GM12878 (cell line): ENCODE data around the gene CFHR3. TPM values are rescaled to one million over a fixed set of nuclear protein-coding genes. Genes with fewer than 3 reads are reported as not detected.

Experiments used
- ATAC-seq: fragments of 200-7000 bp; cut with Tn5 transposase; 3 replicates; pipeline ENCODE4 v1.9.1; 2020; ENCODE audit warnings: mild to moderate bottlenecking, moderate library complexity
- BruUV-seq: library from RNA; stranded (reverse); fragments of 400-500 nt; replicated peaks from 2 replicates; lab custom pipeline; 2021; lab: Mats Ljungman, UMichigan
- CTCF ChIA-PET: fragments of 300-600 bp; sonication (Branson Sonifier 250); formaldehyde crosslinking; extraction: SDS; loops from one replicate; lab custom pipeline; 2021; ENCODE audit warnings: inconsistent platforms; lab: Yijun Ruan, JAX
- POLR2A ChIA-PET: fragments of 350-600 bp; formaldehyde crosslinking; extraction: SDS; loops from one replicate; lab custom pipeline; 2021; ENCODE audit warnings: inconsistent platforms; lab: Charles Lee
- RAD21 ChIA-PET: fragments of 300-600 bp; sonication (Branson Sonifier 250); formaldehyde crosslinking; loops from one replicate; lab custom pipeline; 2023; ENCODE audit warnings: antibody characterized with exemption; ENCODE audit not compliant: unreplicated experiment; lab: Charles Lee
- SMC1A ChIA-PET: fragments of 300-600 bp; sonication (Branson Sonifier 250); formaldehyde crosslinking; loops from one replicate; lab custom pipeline; 2023; ENCODE audit not compliant: unreplicated experiment, uncharacterized antibody; lab: Charles Lee
- DNase-seq: peaks from one replicate; pipeline ENCODE4 v3.0.0-alpha.2; 2011; ENCODE audit warnings: low read depth, low spot score
- FAIRE-seq: peaks from 3 replicates; lab custom pipeline; 2011; peaks lifted over from hg19 to GRCh38; lab: Jason Lieb, UNC
- H2AFZ ChIP-seq: 2 replicates; pipeline ENCODE4 v1.6.0; 2011; ENCODE audit warnings: low read depth, low read length, control low read depth; ENCODE audit not compliant: control insufficient read depth
- H3K27ac ChIP-seq: 2 replicates; pipeline ENCODE4 v1.5.1; 2011; ENCODE audit warnings: control low read depth; ENCODE audit not compliant: control insufficient read depth, insufficient read depth
- H3K27me3 ChIP-seq, 2 experiments: replicated peaks in 1 of 2; 2 replicates each; pipeline versions ENCODE4 v1.6.0 to v1.6.1; 2011; ENCODE audit warnings: low read length in 1 of 2; ENCODE audit not compliant: control insufficient read depth in 2 of 2, insufficient read depth in 2 of 2
- H3K36me3 ChIP-seq, 2 experiments: 2 replicates each; pipeline ENCODE4 v1.5.1; 2011; ENCODE audit warnings: low read length in 1 of 2; ENCODE audit not compliant: control insufficient read depth in 2 of 2, insufficient read depth in 2 of 2
- H3K4me1 ChIP-seq: 2 replicates; pipeline ENCODE4 v1.6.1; 2011; ENCODE audit warnings: mild to moderate bottlenecking, low read length, moderate library complexity, mixed read lengths; ENCODE audit not compliant: control insufficient read depth, insufficient read depth
- H3K4me2 ChIP-seq: 2 replicates; pipeline ENCODE4 v1.6.0; 2011; ENCODE audit warnings: control low read depth; ENCODE audit not compliant: control insufficient read depth, insufficient read depth
- H3K4me3 ChIP-seq: fragments of 200-600 bp; sonication (generic); 2 replicates; pipeline ENCODE4 v1.5.1; 2016
- H3K79me2 ChIP-seq: 2 replicates; pipeline ENCODE4 v1.6.0; 2011; ENCODE audit warnings: low read length; ENCODE audit not compliant: control insufficient read depth, insufficient read depth
- H3K9ac ChIP-seq: 2 replicates; pipeline ENCODE4 v1.8.0; 2011; ENCODE audit warnings: low read length, control low read depth, mixed read lengths; ENCODE audit not compliant: control insufficient read depth, insufficient read depth
- H3K9me3 ChIP-seq: replicated peaks from 3 replicates; pipeline ENCODE4 v1.5.1; 2011; ENCODE audit warnings: mild to moderate bottlenecking, low read length; ENCODE audit not compliant: control insufficient read depth, insufficient read depth
- H4K20me1 ChIP-seq: 2 replicates; pipeline ENCODE4 v1.6.0; 2011; ENCODE audit not compliant: control insufficient read depth, insufficient read depth
- ATF3 ChIP-seq: IDR thresholded peaks from 2 replicates; pipeline ENCODE4 v1.6.1; 2011; ENCODE audit warnings: low read depth, mild to moderate bottlenecking, low read length, moderate library complexity, borderline replicate concordance; ENCODE audit errors: extremely low read depth
- GABPA ChIP-seq: IDR thresholded peaks from 2 replicates; pipeline ENCODE4 v1.6.1; 2014; ENCODE audit warnings: antibody characterized with exemption, low read depth, mild to moderate bottlenecking, inconsistent platforms
- MAX ChIP-seq: IDR thresholded peaks from 2 replicates; pipeline ENCODE4 v1.6.1; 2012; ENCODE audit warnings: low read depth, low read length, improper control_type of control experiment
- MTA2 ChIP-seq: fragments of 450-650 bp; IDR thresholded peaks from 2 replicates; pipeline ENCODE4 v1.6.1; 2016; ENCODE audit warnings: low read depth, mild to moderate bottlenecking, moderate library complexity
- NR2C2 ChIP-seq: IDR thresholded peaks from 2 replicates; pipeline ENCODE4 v1.6.1; 2011; ENCODE audit warnings: borderline replicate concordance, low read depth; ENCODE audit not compliant: control insufficient read depth, insufficient read length
- NRF1 ChIP-seq: conservative IDR thresholded peaks from 2 replicates; pipeline ENCODE4 v1.6.1; 2011; ENCODE audit warnings: mild to moderate bottlenecking, low read depth, low read length, improper control_type of control experiment
- POLR2A ChIP-seq: IDR thresholded peaks from 2 replicates; pipeline ENCODE4 v1.6.1; 2011; ENCODE audit warnings: low read depth, mild to moderate bottlenecking, low read length
- RAD21 ChIP-seq: IDR thresholded peaks from 2 replicates; pipeline ENCODE4 v1.6.1; 2011; ENCODE audit warnings: mild to moderate bottlenecking, low read depth, low read length, moderate library complexity; ENCODE audit not compliant: insufficient read depth
- SMC3 ChIP-seq: IDR thresholded peaks from 2 replicates; pipeline ENCODE4 v1.6.1; 2011; ENCODE audit warnings: low read length, improper control_type of control experiment, borderline replicate concordance
- STAT1 ChIP-seq: fragments of 450-650 bp; conservative IDR thresholded peaks from 2 replicates; pipeline ENCODE4 v1.6.1; 2014; ENCODE audit warnings: antibody characterized with exemption, mild to moderate bottlenecking
- TAF1 ChIP-seq: IDR thresholded peaks from 2 replicates; pipeline ENCODE4 v1.6.1; 2011; ENCODE audit warnings: mild to moderate bottlenecking, low read depth, low read length, borderline replicate concordance
- ZNF207 ChIP-seq: fragments of 450-650 bp; IDR thresholded peaks from 2 replicates; pipeline ENCODE4 v1.6.1; 2014; ENCODE audit warnings: antibody characterized with exemption, mild to moderate bottlenecking, borderline replicate concordance
- ZNF274 ChIP-seq: IDR thresholded peaks from one replicate; pipeline ENCODE4 v1.8.0; 2011; ENCODE audit not compliant: insufficient read length, insufficient read depth
- ZSCAN29 ChIP-seq: fragments of 450-650 bp; IDR thresholded peaks from 2 replicates; pipeline ENCODE4 v1.6.1; 2017; ENCODE audit warnings: mild to moderate bottlenecking, moderate library complexity
- WGBS: methylation state at CpG from one replicate; pipeline ENCODE4 v1.1.6; 2016; ENCODE audit warnings: low lambda C conversion rate; ENCODE audit not compliant: insufficient replicate concordance, insufficient coverage; ENCODE audit errors: missing lambda C conversion rate; 5-methylcytosine and 5-hydroxymethylcytosine counted together
- in situ Hi-C: fragments of 300-500 bp; cut with MboI; formaldehyde crosslinking; loops from 9 replicates; pipeline ENCODE4 v1.14.3; 2018; ENCODE audit warnings: mixed read lengths
- intact Hi-C: fragments of 100-400 bp; cut with micrococcal nuclease; formaldehyde crosslinking; loops from one replicate; pipeline ENCODE4 v1.14.2; 2022; ENCODE audit not compliant: unreplicated experiment
- polyA plus RNA-seq, 11 experiments: library from polyadenylated mRNA; depleted of rRNA in 4 of 11; unstranded in 6 of 11; stranded (reverse) in 5 of 11; fragments of >200 nt; fragmentation: Nextera tagmentation in 4 of 11; fragmentation: Illumina TruSeq in 1 of 11; extraction: Ambion mirVana in 4 of 11; extraction: Trizol in 1 of 11; gene quantifications; 1 replicate in 1 of 11; 2 replicates in 10 of 11; pipeline versions ENCODE4 v1.2.1 to v1.2.3, GENCODE V29; 2011 to 2016; ENCODE audit warnings: inconsistent platforms in 2 of 11, missing spikeins in 2 of 11, low read depth in 1 of 11
- total RNA-seq, 4 experiments: library from RNA; depleted of rRNA in 3 of 4; stranded (reverse); fragments of >200 nt in 3 of 4; fragmentation: Illumina TruSeq in 1 of 4; extraction: Trizol in 1 of 4; gene quantifications; 2 replicates each; pipeline versions ENCODE4 v1.2.1 to v1.2.3, GENCODE V29; 2013 to 2021
- TF ChIP-seq, protein P1 (sequence below): fragments of 450-650 bp; formaldehyde crosslinking; IDR thresholded peaks from 2 replicates; pipeline ENCODE4 v1.4.0; 2020; ENCODE audit warnings: mild to moderate bottlenecking, moderate library complexity

The CFHR3 gene
- total and polyA plus RNA-seq, 10 of the 15 experiments (the other 5 are each of a cell fraction or from before 2014, with no cell fraction given): 0.17 TPM; not detected in 9

GRCh38 chr1:196773713-196774112, 927 bp upstream of the CFHR3 start:
- intact Hi-C loops: no loop called here
- CTCF ChIA-PET: no interaction called here
- H3K9ac ChIP-seq: no peak overlapping the region
- in situ Hi-C loops: no loop called here
- no peaks in the 10 kb centered on the region for H3K4me1 ChIP-seq
- no peak overlapping the region for H3K27ac ChIP-seq
- H4K20me1 ChIP-seq: no peaks in the 10 kb centered on the region
- RAD21 ChIA-PET: no interaction called here
- TF ChIP-seq NR2C2 (no peak), GABPA (no peak), MAX (no peak), ZSCAN29 (no peak), ATF3 (no peak), RAD21 (no peak), POLR2A (no peak), TAF1 (no peak), SMC3 (no peak), ZNF207 (no peak), STAT1 (no peak), ZNF274 (no peak), MTA2 (no peak), NRF1 (no peak)
- TF ChIP-seq, protein P1, sequence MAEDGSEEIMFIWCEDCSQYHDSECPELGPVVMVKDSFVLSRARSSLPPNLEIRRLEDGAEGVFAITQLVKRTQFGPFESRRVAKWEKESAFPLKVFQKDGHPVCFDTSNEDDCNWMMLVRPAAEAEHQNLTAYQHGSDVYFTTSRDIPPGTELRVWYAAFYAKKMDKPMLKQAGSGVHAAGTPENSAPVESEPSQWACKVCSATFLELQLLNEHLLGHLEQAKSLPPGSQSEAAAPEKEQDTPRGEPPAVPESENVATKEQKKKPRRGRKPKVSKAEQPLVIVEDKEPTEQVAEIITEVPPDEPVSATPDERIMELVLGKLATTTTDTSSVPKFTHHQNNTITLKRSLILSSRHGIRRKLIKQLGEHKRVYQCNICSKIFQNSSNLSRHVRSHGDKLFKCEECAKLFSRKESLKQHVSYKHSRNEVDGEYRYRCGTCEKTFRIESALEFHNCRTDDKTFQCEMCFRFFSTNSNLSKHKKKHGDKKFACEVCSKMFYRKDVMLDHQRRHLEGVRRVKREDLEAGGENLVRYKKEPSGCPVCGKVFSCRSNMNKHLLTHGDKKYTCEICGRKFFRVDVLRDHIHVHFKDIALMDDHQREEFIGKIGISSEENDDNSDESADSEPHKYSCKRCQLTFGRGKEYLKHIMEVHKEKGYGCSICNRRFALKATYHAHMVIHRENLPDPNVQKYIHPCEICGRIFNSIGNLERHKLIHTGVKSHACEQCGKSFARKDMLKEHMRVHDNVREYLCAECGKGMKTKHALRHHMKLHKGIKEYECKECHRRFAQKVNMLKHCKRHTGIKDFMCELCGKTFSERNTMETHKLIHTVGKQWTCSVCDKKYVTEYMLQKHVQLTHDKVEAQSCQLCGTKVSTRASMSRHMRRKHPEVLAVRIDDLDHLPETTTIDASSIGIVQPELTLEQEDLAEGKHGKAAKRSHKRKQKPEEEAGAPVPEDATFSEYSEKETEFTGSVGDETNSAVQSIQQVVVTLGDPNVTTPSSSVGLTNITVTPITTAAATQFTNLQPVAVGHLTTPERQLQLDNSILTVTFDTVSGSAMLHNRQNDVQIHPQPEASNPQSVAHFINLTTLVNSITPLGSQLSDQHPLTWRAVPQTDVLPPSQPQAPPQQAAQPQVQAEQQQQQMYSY (CRISPR knock-in tag): no peak
- TF ChIP-seq, all 136 proteins: peak for 0
- Histone ChIP-seq H3K27me3 (no peaks in the 10 kb centered on the region), H3K36me3 (no peaks in the 10 kb centered on the region), H3K9me3 (no peaks in the 10 kb centered on the region), H3K4me3 (no peak overlapping the region), H2AFZ (no peak overlapping the region), H3K79me2 (no peaks in the 10 kb centered on the region), H3K4me2 (no peak overlapping the region)
- POLR2A ChIA-PET: no interaction called here
- BruUV-seq: no TSS peak
- DNase-seq: no peak
- FAIRE-seq: no peak
- ATAC-seq: no peak
- SMC1A ChIA-PET: no interaction called here
- WGBS: 0% methylated on average over 1 of the region's 1 CpG
